Measurements from ENCODE around the gene MTA2.

The MTA2 gene

DNA sequence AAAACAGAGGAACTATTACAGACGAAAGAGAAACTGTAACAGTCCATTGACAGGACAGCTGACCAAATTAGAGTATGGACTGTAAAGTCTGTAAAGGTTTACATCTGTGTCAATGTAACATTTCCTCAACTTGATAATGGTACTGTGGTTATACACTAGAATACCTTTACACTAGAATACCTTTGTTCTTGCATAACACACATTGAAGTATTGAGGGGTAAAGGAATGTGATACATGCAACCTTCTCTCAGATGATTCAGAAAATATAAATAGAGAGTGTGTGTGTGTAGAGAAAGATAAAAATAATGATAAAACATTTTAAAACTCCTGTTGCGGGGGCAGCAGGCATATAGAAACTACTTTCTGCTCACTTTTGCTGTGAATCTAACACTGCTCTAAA, 22.4 kb downstream of the MTA2 start:
- no peak for DNase-seq (ENCODE audit: low read depth in 2 of 2)
- TF ChIP-seq, protein P1, sequence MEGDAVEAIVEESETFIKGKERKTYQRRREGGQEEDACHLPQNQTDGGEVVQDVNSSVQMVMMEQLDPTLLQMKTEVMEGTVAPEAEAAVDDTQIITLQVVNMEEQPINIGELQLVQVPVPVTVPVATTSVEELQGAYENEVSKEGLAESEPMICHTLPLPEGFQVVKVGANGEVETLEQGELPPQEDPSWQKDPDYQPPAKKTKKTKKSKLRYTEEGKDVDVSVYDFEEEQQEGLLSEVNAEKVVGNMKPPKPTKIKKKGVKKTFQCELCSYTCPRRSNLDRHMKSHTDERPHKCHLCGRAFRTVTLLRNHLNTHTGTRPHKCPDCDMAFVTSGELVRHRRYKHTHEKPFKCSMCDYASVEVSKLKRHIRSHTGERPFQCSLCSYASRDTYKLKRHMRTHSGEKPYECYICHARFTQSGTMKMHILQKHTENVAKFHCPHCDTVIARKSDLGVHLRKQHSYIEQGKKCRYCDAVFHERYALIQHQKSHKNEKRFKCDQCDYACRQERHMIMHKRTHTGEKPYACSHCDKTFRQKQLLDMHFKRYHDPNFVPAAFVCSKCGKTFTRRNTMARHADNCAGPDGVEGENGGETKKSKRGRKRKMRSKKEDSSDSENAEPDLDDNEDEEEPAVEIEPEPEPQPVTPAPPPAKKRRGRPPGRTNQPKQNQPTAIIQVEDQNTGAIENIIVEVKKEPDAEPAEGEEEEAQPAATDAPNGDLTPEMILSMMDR (IDR thresholded peaks at IDR 0.05; ENCODE audit: low read depth, low read length): no peak
- no peak overlapping the region for H3K4me3 ChIP-seq (replicated peaks in 1 of 2; ENCODE audit: low read depth in 2 of 2, low read length in 2 of 2)

DNA sequence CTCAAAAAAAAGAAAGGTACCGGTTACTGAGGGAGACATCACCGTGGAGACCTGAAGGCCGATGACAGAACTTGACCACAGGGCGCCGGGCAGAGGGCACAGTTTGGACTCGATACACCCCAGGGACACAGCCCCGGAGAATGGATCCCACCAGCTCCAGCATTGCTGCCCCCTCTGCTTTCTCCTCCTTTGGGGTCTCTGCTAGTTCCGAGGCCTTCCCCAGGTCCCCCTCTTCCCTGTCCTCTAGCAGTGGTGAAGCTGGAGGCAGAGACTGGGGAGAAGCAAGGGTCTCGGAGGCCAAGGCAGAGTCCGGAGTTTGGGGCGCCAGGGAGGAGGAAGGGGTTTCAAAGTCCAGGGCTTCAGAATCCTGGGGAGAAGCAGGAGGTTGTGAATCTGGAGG, 23.1 kb downstream of the MTA2 start:
- TF ChIP-seq, protein P1 (IDR thresholded peaks at IDR 0.05; ENCODE audit: low read depth, low read length): no peak
- DNase-seq (ENCODE audit: low read depth in 2 of 2): no peak
- no peak overlapping the region for H3K4me3 ChIP-seq (replicated peaks in 1 of 2; ENCODE audit: low read depth in 2 of 2, low read length in 2 of 2)

DNA sequence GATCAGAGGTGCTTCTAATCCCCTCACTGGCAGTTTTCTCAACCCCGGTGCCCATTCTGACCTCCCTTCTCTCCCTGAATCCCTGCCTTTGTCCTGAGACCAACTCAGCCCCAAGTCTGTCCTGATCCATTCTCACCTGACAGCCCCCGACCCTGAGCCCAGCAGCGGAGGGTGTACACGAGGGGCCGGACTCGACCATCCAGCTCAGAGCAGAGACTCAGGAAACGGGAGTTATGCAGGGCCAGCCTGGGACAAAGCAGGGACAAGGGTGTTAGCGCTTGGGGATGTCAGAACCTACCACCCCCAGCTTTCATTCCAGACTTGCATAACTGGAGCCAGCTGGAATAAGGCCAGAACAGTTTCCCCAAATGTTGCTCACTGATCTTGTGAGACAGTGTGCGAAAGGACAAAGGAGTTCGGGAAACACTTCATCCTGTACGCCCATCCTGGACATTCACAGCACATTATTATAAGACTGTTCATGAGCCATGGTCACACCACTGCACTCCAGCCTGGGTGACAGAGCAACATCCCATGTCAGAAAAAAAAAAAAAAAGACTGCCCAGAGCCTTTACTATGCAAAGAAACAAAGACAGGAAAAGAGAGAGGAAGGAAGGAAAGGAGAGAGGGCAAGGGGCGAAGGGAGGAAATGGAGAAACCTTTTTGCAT, 24.5 kb downstream of the MTA2 start:
- DNase-seq (ENCODE audit: low read depth in 2 of 2): peak; percentile 63 to 71
- H3K4me3 ChIP-seq (replicated peaks in 1 of 2; ENCODE audit: low read depth in 2 of 2, low read length in 2 of 2): no peak overlapping the region
- TF ChIP-seq, protein P1 (IDR thresholded peaks at IDR 0.05; ENCODE audit: low read depth, low read length): no peak

DNA sequence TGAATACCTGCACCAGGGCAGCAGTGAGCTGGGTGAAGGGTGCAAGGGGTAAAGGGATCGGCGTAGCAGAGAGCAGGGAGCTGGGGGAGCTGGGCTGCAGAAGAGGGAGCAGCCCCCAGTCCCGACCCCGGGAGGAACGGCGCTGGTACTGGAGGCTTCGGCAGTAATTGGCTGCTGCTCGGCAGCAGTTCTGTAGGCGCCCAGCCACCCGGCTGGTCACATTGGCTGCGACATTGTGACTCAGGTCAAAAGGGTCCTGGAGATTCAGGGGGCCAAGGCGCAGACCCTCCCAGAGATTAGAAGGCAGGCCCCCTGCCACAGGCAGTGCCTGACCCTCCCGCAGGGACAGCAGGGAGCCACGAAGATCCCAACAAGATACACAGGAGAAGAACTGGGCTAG, 25.8 kb downstream of the MTA2 start:
- no peak for DNase-seq (ENCODE audit: low read depth in 2 of 2)
- peak overlapping the region in 1 of 2 donors; percentile 70 for H3K4me3 ChIP-seq (replicated peaks in 1 of 2; ENCODE audit: low read depth in 2 of 2, low read length in 2 of 2)
- TF ChIP-seq, protein P1 (IDR thresholded peaks at IDR 0.05; ENCODE audit: low read depth, low read length): no peak

DNA sequence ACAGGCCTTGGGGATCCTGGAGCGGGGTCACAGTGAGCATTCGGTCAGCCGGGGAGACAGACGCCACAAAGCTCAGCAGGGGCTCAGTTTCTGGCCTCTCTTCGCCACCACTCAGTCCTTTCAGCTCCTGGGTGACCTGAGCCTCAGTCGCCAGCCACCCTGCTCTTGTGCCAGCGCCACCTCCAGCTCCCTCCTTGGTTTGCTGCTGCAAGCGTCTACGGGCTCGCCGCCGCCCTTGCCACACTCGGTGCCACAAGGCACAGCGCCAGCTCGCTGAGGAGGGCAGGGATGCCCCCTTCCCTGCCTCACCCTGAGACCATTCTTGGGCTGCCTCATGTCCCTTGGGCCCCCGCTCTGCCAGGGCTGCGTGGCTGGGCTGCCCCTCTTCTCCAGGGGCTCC, 26.5 kb downstream of the MTA2 start:
- TF ChIP-seq, protein P1 (IDR thresholded peaks at IDR 0.05; ENCODE audit: low read depth, low read length): no peak
- DNase-seq (ENCODE audit: low read depth in 2 of 2): no peak
- peak overlapping the region; percentile 65 to 70 for H3K4me3 ChIP-seq (replicated peaks in 1 of 2; ENCODE audit: low read depth in 2 of 2, low read length in 2 of 2)

DNA sequence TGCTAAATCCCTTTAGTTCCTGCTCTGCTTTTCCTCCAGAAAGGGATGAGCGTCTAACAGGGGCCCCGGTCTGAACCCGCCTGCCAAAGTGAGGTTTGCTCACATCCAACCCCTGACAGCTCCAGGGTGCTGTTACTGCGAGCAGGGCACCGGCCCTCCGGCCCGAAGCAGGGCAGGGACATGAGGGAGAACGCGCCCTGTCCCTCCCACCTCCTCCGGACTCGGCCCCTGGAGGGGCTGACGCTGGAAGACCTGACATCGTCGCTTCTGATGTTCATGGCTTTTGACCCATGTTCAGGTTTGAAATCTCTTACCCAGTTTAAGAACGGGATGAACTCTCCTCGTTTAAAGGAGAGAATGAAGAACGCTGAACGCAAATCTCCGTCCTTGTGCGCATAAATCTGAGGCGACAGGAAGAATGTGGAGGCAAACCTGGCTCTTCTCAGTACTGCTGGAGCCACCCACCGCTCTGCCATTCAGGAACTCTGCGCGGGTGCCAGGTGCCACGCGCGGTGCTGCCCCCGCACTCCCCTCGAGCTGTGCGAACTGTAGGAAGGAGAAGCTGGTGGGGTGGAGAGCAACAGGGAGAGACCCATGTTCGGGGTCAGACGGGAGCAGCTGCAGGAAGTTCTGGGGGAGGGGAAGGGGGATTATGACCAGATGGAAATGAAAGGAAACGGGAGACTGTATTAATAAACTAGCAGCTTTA, 27.1 kb downstream of the MTA2 start:
- DNase-seq (ENCODE audit: low read depth in 2 of 2): peak; percentile 37 to 42
- peak overlapping the region; percentile 65 to 70 for H3K4me3 ChIP-seq (replicated peaks in 1 of 2; ENCODE audit: low read depth in 2 of 2, low read length in 2 of 2)
- TF ChIP-seq, protein P1 (IDR thresholded peaks at IDR 0.05; ENCODE audit: low read depth, low read length): no peak

All from cardiac fibroblast (primary cell).